ENCODE results near the gene GTF2A1L. TPM values are rescaled to one million over a fixed set of nuclear protein-coding genes. Genes with fewer than 3 reads are reported as not detected.

GTF2A1L gene
- total RNA-seq (2022; extraction: Qiagen RNA extraction; ENCODE audit: low read depth) = not detected in 5 replicates

GRCh38 chr2:48617618-48618017 lies at the start of gene GTF2A1L:
TSS of gene GTF2A1L (plus strand) at chr2:48617856. CDS start at chr2:48617875, 19 bp downstream.

Other genes with a start within 250 kb of the GTF2A1L start
- gene PPP1R21, start 177.1 kb upstream of the GTF2A1L start, total RNA-seq (2022; extraction: Qiagen RNA extraction; ENCODE audit: low read depth) = 10.6 to 15.3 TPM (median 12.6 TPM) in 5 replicates
- 0.23 to 0.46 TPM (median 0.35 TPM) in 4 of 5 replicates, not detected in the other for gene STON1, start 87.7 kb upstream of the GTF2A1L start, total RNA-seq (2022; extraction: Qiagen RNA extraction; ENCODE audit: low read depth)
- not detected in 5 replicates for gene LHCGR, start 137.9 kb downstream of the GTF2A1L start, total RNA-seq (2022; extraction: Qiagen RNA extraction; ENCODE audit: low read depth)

All from A549 treated with CpdA at 1 μM for 4 hours (cell line).